ENCODE measurements around the gene HPCAL4. TPM values are rescaled to one million over a fixed set of nuclear protein-coding genes. Genes with fewer than 3 reads are reported as not detected.

HPCAL4 gene

DNA sequence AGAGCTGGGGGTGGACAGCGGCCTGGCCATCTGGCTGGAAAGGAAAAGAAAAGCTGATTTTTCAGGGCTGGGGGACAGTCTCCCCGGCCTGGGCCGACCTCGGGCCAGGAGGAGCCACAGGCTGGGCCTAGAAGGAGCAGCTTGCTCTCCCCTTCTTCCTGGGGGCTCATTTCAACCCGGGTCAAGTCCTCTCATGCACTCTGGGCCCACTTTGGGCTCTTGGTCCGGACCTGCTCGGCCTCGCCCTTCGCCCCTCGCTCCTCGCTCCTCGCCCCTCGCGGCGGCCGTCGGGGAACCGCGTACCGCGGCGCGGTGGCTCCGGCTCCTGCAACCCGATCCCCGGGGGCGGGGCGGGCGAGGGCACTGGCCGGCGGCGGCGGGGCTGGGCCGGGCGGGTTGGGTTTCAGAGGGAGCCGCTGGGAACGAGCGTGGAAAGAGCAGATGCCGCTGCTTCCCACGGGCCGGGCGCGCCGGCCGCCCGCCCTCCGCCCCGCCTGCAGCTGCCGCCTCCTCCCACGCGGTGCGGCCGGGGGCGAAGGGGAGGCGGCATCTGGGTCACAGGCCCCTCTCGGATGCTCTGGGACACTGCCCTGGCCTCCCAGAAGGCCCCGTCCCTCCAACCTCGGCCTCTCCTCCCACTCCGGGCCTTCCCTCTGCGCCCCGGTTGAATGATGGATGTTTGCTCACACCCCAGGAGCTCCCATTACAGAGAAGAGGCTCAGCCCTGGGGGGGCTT lies 58.4 kb downstream of the HPCAL4 start:
- no peaks in the 10 kb centered on the region for H3K9me3 ChIP-seq (replicated peaks; ENCODE audit: low read length)
- peaks cover 3% of the 10 kb centered on the region for H3K27me3 ChIP-seq (ENCODE audit: control insufficient read depth, insufficient read depth, low read length)
- peak overlapping the region; percentile 60 for H3K4me3 ChIP-seq (ENCODE audit: low read length)
- H3K4me2 ChIP-seq (ENCODE audit: low read length) = peak overlapping the region; percentile 62
- H3K9ac ChIP-seq (ENCODE audit: low read depth, low read length) = peak overlapping the region; percentile 72
- peaks cover 30% of the 10 kb centered on the region for H3K4me1 ChIP-seq (ENCODE audit: control insufficient read depth, insufficient read depth, low read length)
- H3K36me3 ChIP-seq (ENCODE audit: insufficient read depth, low read length) = peaks cover 36% of the 10 kb centered on the region

DNA sequence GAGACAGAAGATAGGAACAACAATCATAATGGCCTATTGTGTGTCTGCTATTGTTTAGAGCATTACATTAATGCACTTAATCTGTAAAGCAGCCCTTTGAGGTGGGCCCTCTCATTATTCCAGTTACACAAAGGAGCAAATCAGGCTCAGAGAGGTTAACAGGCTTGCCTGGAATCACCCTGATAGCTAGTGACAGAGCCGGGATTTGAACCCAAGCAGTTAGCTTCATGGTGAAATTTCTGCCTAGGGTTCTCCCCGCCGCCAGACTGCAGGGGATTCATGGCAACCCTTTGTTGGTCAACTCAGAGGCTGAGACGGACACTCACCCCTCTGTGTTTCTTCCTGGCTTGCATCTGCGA lies 58.9 kb downstream of the HPCAL4 start:
- Histone ChIP-seq H3K36me3 (ENCODE audit: insufficient read depth, low read length) (peaks cover 36% of the 10 kb centered on the region), H3K27me3 (ENCODE audit: control insufficient read depth, insufficient read depth, low read length) (peaks cover 3% of the 10 kb centered on the region), H3K4me2 (ENCODE audit: low read length) (peak overlapping the region; percentile 62), H3K4me1 (ENCODE audit: control insufficient read depth, insufficient read depth, low read length) (peaks cover 30% of the 10 kb centered on the region), H3K9me3 (replicated peaks; ENCODE audit: low read length) (no peaks in the 10 kb centered on the region), H3K9ac (ENCODE audit: low read depth, low read length) (peak overlapping the region; percentile 70), H3K4me3 (ENCODE audit: low read length) (no peak overlapping the region)

DNA sequence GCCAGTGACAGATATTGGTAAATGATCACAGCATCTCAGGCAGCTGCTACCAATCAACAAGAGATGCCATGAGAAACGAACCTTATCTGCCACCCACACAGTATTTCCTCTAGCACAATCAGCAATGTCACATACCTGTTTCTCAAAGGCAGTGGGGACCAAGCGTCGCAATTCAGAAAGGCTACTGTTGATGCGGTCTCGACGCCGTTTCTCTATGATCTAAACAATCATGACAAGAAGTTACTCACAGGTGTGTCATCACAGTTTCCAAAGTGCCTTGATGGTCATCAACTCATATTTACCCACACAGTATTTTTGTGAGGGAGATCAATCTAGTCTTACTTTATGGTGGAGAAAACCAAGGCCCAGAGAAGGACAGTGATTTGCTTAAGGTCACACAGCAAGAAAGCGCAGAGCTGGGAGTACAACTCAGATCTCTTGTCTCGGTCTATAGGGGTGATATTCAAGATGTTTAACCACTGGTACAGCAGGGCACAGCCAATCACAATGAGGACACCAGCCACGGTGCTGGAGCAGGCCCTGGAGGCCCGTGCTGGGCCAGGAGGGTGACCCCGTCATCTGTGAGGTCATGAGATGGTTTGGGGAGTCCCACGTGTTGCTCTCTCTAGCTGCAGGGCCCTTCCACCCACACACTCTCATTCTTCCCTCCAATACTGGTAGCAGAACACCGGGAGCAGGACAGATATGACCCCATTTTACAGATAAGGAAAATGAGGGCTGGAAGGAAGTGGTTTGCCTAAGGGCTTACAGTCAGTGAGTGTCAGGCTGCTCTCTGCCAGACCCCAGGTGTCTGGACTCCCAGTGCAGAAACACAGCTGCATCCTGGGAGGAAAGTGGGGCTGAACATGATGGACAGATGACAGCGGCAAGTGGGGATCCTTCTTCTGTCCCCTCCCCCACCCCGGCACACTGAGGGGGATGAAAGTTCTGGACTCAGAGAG lies 59.6 kb downstream of the HPCAL4 start:
- Histone ChIP-seq H3K4me2 (ENCODE audit: low read length) (peak overlapping the region; percentile 62), H3K36me3 (ENCODE audit: insufficient read depth, low read length) (peaks cover 40% of the 10 kb centered on the region), H3K4me1 (ENCODE audit: control insufficient read depth, insufficient read depth, low read length) (peaks cover 30% of the 10 kb centered on the region), H3K4me3 (ENCODE audit: low read length) (no peak overlapping the region), H3K9me3 (replicated peaks; ENCODE audit: low read length) (no peaks in the 10 kb centered on the region), H3K27me3 (ENCODE audit: control insufficient read depth, insufficient read depth, low read length) (peaks cover 3% of the 10 kb centered on the region), H3K9ac (ENCODE audit: low read depth, low read length) (peak overlapping the region; percentile 70)

DNA sequence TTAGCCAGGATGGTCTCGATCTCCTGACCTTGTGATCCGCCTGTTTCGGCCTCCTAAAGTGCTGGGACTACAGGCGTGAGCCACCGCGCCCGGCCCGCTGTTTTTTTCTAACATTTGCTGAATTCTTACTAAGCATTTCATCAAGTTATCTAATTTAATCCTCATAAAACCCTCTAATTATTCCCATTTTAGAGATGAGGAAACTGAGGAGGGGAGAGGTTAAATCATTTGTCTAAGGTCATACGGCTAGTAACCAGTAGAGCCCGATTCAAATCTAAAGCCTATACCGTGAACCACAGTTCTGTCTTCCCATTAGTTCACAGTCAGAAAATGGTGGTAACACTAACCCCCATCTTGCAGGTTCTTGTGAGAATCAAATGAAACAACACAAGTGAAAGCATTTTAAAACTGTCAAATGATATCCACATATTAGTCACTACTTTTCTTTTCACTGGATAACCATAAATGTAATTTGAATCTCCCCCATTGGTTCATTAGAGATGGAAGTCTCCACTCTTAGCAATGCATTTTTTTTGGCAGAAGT lies 62.4 kb downstream of the HPCAL4 start:
- Histone ChIP-seq H3K9ac (ENCODE audit: low read depth, low read length) (no peak overlapping the region), H3K4me1 (ENCODE audit: control insufficient read depth, insufficient read depth, low read length) (peaks cover 28% of the 10 kb centered on the region), H3K27me3 (ENCODE audit: control insufficient read depth, insufficient read depth, low read length) (peaks cover 12% of the 10 kb centered on the region)

More for the DNA sequence above, 62.4 kb downstream of the HPCAL4 start:
- no peak overlapping the region for H3K4me3 ChIP-seq (ENCODE audit: low read length)
- no peak overlapping the region for H3K4me2 ChIP-seq (ENCODE audit: low read length)
- peaks cover 54% of the 10 kb centered on the region for H3K36me3 ChIP-seq (ENCODE audit: insufficient read depth, low read length)
- H3K9me3 ChIP-seq (replicated peaks; ENCODE audit: low read length) = no peaks in the 10 kb centered on the region

Small RNAs within 50 kb of the gene (small RNA-seq; reads per million reads assigned to genes)
- gene RNU7-121P = not detected
